ENCODE measurements around the gene CCDC121. TPM values are rescaled to one million over a fixed set of nuclear protein-coding genes. Genes with fewer than 3 reads are reported as not detected.

CCDC121 gene
- total RNA-seq, 2 donors from 2014 or later, result 2.8 to 2.9 TPM

DNA sequence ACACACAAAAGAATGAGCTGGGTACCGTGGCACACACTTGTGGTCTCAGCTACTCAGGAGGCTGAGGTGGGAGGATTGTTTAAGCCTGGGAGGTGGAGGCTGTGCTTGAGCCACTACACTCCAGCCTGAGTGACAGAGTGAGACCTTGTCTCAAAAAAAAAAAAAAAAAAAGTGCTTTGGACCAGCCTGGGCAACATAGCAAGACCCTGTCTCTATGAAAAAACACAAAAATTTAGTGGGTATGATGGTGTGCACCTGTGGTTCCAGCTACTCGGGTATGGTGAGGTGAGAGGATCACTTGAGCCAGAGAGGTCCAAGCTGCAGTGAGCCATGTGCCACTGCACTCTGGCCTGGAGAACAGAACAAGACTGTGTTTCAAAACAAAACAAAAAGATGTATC is 35.6 kb downstream of the CCDC121 start:
- no peaks in the 10 kb centered on the region for H3K36me3 ChIP-seq
- no peaks in the 10 kb centered on the region for H3K4me1 ChIP-seq
- H3K9ac ChIP-seq (ENCODE audit: low read depth in 2 of 2, low read length in 2 of 2), result no peak overlapping the region
- no peaks in the 10 kb centered on the region for H3K27me3 ChIP-seq
- no peak overlapping the region for H3K27ac ChIP-seq
- H3K4me3 ChIP-seq, result no peak overlapping the region
- intact Hi-C loops (cut with DNase I), result no loop called here
- TF ChIP-seq, protein P1, sequence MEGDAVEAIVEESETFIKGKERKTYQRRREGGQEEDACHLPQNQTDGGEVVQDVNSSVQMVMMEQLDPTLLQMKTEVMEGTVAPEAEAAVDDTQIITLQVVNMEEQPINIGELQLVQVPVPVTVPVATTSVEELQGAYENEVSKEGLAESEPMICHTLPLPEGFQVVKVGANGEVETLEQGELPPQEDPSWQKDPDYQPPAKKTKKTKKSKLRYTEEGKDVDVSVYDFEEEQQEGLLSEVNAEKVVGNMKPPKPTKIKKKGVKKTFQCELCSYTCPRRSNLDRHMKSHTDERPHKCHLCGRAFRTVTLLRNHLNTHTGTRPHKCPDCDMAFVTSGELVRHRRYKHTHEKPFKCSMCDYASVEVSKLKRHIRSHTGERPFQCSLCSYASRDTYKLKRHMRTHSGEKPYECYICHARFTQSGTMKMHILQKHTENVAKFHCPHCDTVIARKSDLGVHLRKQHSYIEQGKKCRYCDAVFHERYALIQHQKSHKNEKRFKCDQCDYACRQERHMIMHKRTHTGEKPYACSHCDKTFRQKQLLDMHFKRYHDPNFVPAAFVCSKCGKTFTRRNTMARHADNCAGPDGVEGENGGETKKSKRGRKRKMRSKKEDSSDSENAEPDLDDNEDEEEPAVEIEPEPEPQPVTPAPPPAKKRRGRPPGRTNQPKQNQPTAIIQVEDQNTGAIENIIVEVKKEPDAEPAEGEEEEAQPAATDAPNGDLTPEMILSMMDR (IDR thresholded peaks at IDR 0.05), result no peak
- no peaks in the 10 kb centered on the region for H3K9me3 ChIP-seq
- DNase-seq, result no peak

DNA sequence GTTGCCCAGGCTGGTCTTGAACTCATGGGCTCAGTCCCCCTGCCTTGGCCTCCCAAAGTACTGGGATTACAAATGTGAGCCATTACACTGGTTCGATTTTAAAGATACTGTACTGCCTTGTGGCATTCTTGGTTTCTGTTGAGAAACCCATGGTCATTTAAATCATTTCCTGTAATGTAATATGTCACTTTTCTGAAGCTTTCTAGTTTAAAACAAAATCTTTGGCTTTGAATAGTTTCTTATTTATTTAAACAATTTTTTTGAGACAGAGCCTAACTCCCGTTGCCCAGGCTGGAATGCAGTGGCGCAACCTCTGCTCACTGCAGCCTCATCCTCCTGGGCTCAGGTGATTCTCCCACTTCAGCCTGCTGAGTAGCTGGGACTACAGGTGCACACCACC is 37.1 kb downstream of the CCDC121 start:
- Histone ChIP-seq H3K4me3 (no peak overlapping the region), H3K9ac (ENCODE audit: low read depth in 2 of 2, low read length in 2 of 2) (no peak overlapping the region), H3K27ac (no peak overlapping the region), H3K27me3 (no peaks in the 10 kb centered on the region), H3K9me3 (no peaks in the 10 kb centered on the region), H3K36me3 (no peaks in the 10 kb centered on the region), H3K4me1 (no peaks in the 10 kb centered on the region)
- no peak for DNase-seq
- intact Hi-C loops (cut with DNase I), result no loop called here
- TF ChIP-seq, protein P1 (IDR thresholded peaks at IDR 0.05), result no peak

DNA sequence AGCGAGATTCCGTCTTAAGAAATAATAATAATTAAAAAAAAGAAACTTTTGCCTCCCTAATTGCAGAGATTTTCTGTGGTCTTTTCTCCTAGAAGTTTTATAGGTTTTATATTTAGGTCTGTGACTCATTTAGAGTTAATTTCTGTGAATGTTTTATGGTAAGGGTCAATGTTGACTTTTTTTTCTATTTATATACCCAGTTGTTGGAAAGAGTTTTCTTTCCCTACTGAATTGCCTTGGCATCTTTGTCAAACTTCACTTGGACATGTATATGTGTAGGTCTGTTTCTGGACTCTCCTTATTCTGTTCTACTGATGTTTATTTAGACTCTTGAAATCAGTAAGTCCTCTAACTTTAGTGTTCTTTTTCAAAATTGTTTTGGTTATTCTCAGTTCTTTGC is 40.5 kb downstream of the CCDC121 start:
- no peaks in the 10 kb centered on the region for H3K9me3 ChIP-seq
- intact Hi-C loops (cut with DNase I), result no loop called here
- H3K4me1 ChIP-seq, result no peaks in the 10 kb centered on the region

DNA sequence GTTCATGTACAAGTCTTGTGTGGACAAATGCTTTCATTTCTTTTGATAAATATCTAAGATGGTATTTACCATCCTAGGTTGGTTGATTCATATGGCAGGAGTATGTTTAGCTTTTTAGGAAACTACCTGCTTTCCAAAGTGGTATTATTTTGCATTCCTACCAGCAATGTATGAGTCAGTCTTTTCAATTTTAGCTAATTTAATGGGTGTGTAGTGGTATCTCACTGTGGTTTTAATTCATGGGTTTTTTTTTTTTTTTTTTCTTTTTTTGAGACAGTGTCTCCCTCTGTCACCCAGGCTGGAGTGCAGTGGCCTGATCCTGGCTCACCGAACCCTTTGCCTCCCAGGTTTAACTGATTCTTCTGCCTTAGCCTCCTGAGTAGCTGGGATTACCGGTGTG is 41.8 kb downstream of the CCDC121 start:
- Histone ChIP-seq H3K27ac (no peak overlapping the region), H3K9me3 (no peaks in the 10 kb centered on the region), H3K4me1 (no peaks in the 10 kb centered on the region), H3K27me3 (no peaks in the 10 kb centered on the region), H3K36me3 (no peaks in the 10 kb centered on the region), H3K9ac (ENCODE audit: low read depth in 2 of 2, low read length in 2 of 2) (no peak overlapping the region), H3K4me3 (no peak overlapping the region)
- no peak for DNase-seq
- intact Hi-C loops (cut with DNase I), result no loop called here
- TF ChIP-seq, protein P1 (IDR thresholded peaks at IDR 0.05), result no peak

More for the DNA sequence above, 40.5 kb downstream of the CCDC121 start:
- no peak for DNase-seq
- Histone ChIP-seq H3K27ac (no peak overlapping the region), H3K36me3 (no peaks in the 10 kb centered on the region), H3K27me3 (no peaks in the 10 kb centered on the region), H3K9ac (ENCODE audit: low read depth in 2 of 2, low read length in 2 of 2) (no peak overlapping the region), H3K4me3 (no peak overlapping the region)
- TF ChIP-seq, protein P1 (IDR thresholded peaks at IDR 0.05), result no peak

DNA sequence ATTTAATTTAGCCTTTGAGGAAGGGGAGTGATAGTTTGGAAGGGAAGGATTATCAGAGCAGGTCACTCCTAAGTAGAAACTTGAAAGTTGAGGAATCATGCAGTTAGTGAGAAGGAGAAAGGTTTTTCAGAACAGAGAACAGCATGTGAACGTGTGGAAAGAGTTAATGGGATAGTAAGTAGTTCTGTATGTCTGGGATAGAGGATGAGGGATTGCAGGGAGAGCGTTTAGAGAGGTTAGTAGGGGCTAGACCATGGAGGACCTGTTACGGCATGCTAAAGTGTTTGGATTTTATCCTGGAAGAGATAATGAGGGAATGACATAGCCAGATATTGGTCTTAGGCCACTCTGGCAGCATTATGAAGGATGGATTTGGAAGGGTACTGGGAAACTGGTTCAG is 44.2 kb downstream of the CCDC121 start:
- no peak for DNase-seq
- Histone ChIP-seq H3K27me3 (no peaks in the 10 kb centered on the region), H3K4me3 (no peak overlapping the region), H3K36me3 (no peaks in the 10 kb centered on the region), H3K4me1 (no peaks in the 10 kb centered on the region), H3K9ac (ENCODE audit: low read depth in 2 of 2, low read length in 2 of 2) (no peak overlapping the region), H3K27ac (no peak overlapping the region), H3K9me3 (no peaks in the 10 kb centered on the region)
- TF ChIP-seq, protein P1 (IDR thresholded peaks at IDR 0.05), result no peak
- intact Hi-C loops (cut with DNase I), result no loop called here
